ENCODE data around the gene GPR180. TPM values are rescaled to one million over a fixed set of nuclear protein-coding genes. Genes with fewer than 3 reads are reported as not detected.

GPR180 gene
- total RNA-seq, 2 experiments from 2014 or later = 5.3 to 5.4 TPM

DNA sequence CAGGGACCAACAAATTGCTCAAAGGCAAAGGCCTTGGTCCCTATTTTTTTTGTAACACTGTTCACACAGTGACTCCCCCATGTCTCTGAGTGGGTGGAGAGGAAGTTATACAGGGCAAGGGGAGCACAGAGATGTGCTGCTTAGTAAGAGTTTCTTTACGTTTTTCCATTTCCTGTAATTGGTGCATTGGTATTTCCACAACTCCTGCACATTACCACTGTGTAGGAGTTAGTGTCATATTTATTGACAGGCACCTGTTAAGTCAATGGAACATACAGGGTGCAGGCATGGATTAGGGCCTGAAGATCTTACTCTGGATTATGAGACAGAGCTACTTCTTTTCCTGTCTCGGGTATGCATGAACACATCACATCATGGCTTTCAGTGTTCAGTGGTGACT lies 65.5 kb downstream of the GPR180 start:
- H3K36me3 Mint-ChIP-seq = no peaks in the 10 kb centered on the region
- H3K4me1 Mint-ChIP-seq = peaks cover 16% of the 10 kb centered on the region
- no peak overlapping the region for H3K27ac Mint-ChIP-seq
- H3K27me3 Mint-ChIP-seq = peaks cover 22% of the 10 kb centered on the region
- no peak for DNase-seq
- ATAC-seq (ENCODE audit: low read depth) = no peak
- POLR2A ChIA-PET = no interaction called here
- no peaks in the 10 kb centered on the region for H3K9me3 Mint-ChIP-seq
- H3K4me3 Mint-ChIP-seq = no peak overlapping the region

DNA sequence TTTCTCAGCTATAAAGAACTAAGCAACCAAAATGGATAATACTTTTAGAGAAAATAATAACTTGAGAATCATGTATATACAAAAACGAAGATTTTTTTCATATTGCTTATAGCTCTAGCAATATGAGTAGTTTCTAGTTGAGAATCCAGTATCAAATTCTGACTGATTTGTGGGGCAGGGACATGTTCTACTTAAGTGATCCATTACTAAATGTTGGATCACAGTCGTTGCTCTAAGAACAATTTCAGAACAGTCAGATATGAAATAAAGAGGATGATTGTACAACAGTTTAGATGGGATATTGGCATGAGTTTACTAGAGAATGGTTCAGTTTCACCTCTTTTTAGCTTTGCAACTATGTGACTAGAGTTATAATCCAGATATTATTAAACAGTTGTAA lies 70.7 kb downstream of the GPR180 start:
- H3K4me3 Mint-ChIP-seq = no peak overlapping the region
- peaks cover 6% of the 10 kb centered on the region for H3K4me1 Mint-ChIP-seq
- no peaks in the 10 kb centered on the region for H3K9me3 Mint-ChIP-seq
- ATAC-seq (ENCODE audit: low read depth) (no peak), DNase-seq (no peak)
- POLR2A ChIA-PET = no interaction called here
- no peaks in the 10 kb centered on the region for H3K36me3 Mint-ChIP-seq
- H3K27me3 Mint-ChIP-seq = peaks cover 17% of the 10 kb centered on the region
- H3K27ac Mint-ChIP-seq = no peak overlapping the region

DNA sequence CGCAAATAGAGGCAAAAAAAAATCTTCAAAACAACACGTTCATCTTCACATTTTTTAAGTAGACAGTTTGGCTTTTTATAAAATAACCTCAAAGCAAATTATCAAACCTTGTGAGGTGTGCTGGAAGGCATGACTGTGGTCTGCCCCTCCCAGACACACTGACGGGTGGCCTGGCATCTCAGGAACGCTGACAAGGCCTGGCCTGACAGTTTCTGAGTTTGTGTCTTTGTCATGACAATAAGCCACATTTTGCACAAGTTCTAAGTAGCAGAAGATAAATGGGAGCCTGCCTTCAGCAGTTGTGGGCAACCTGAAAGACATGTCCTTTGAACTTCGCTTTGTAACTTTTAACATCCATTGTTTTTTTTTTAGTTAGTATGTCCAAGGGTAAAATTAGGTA lies 72.2 kb downstream of the GPR180 start:
- no peaks in the 10 kb centered on the region for H3K36me3 Mint-ChIP-seq
- no peak overlapping the region for H3K4me3 Mint-ChIP-seq
- no peak for DNase-seq
- POLR2A ChIA-PET = no interaction called here
- no peak overlapping the region for H3K27ac Mint-ChIP-seq
- no peaks in the 10 kb centered on the region for H3K9me3 Mint-ChIP-seq
- peaks cover 17% of the 10 kb centered on the region for H3K27me3 Mint-ChIP-seq
- ATAC-seq (ENCODE audit: low read depth) = no peak
- H3K4me1 Mint-ChIP-seq = peaks cover 1% of the 10 kb centered on the region

DNA sequence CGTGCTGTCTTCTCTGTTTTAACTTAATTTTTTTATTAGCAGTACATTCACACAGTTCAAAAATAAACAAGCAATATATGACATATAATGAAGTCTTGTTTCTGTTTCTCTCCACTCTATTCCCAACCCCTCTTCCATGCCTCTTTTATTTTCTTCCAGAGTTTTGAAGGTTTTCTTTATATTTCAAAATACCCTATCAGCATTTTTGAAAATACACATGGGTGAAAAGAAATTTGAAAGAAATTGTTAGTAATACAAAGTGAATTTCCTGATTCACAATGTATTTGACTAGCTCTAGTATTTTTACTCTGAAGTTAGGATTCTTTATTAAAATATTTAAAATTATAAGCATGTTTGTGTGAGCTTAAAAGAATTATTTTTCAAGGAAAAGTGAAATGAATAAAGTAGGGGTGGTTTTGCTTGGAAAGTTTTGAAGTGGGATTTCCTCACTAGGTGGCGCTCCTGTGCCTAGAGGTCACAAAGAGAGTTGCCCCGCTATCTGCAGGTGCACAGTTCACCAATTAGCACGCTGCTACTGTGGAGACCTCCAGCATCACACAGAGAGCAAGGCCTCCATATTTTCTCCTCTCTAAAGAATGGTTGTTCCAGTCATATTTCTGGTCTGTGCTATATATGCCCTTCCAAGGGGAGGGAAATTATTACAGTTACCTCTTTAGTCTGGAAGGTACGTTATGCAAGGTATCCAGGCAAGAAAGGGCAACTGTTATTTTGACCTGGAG lies 73.1 kb downstream of the GPR180 start:
- Mint-ChIP-seq H3K9me3 (no peaks in the 10 kb centered on the region), H3K36me3 (no peaks in the 10 kb centered on the region), H3K4me3 (no peak overlapping the region), H3K27ac (no peak overlapping the region), H3K27me3 (peaks cover 17% of the 10 kb centered on the region), H3K4me1 (peaks cover 1% of the 10 kb centered on the region)
- ATAC-seq (ENCODE audit: low read depth) (no peak), DNase-seq (no peak)
- POLR2A ChIA-PET = no interaction called here

DNA sequence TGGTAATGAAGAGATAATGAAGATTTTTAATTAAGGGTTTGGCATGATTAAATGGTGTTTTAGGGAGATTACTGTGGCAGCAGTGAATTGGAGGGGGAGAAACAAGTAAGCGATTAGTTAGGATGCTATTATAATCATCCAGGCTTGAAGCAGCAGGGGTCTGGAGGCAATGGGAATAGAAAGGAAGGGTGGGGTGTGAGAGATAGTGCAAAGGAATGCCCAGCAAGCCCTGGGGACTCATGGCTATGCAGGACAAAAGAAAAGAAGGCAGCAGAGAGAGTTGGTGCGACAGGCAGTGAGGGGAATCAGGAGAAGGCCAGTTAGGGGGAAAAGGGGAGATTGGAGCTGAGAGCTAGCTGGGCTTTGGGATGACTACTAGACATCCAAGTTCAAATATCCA lies 76.1 kb downstream of the GPR180 start:
- Mint-ChIP-seq H3K27me3 (peaks cover 13% of the 10 kb centered on the region), H3K4me3 (no peak overlapping the region), H3K27ac (no peak overlapping the region), H3K36me3 (no peaks in the 10 kb centered on the region), H3K4me1 (peaks cover 1% of the 10 kb centered on the region), H3K9me3 (no peaks in the 10 kb centered on the region)
- DNase-seq (no peak), ATAC-seq (ENCODE audit: low read depth) (no peak)
- POLR2A ChIA-PET = no interaction called here

DNA sequence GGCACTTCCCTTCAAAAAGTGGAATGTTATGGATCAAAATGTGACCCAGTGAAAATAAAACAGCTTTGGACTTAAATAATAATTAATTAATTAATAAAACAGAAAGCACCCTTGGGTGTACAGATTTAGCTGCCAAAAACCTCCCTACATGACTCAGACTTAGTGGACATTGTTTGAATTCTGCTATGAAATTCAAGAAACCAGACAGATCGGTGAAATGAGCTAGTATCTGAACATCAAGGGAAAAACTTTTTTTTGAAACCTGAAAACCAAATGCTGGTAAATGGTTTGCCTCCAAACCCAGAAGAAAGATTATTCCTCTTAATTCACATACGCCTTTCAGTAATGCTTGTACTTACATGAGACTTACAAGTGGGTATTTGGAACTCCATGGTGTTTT lies 77.2 kb downstream of the GPR180 start:
- Mint-ChIP-seq H3K4me3 (no peak overlapping the region), H3K9me3 (no peaks in the 10 kb centered on the region), H3K36me3 (no peaks in the 10 kb centered on the region), H3K27ac (no peak overlapping the region), H3K27me3 (peaks cover 15% of the 10 kb centered on the region), H3K4me1 (peaks cover 1% of the 10 kb centered on the region)
- no peak for DNase-seq
- POLR2A ChIA-PET = no interaction called here
- no peak for ATAC-seq (ENCODE audit: low read depth)

DNA sequence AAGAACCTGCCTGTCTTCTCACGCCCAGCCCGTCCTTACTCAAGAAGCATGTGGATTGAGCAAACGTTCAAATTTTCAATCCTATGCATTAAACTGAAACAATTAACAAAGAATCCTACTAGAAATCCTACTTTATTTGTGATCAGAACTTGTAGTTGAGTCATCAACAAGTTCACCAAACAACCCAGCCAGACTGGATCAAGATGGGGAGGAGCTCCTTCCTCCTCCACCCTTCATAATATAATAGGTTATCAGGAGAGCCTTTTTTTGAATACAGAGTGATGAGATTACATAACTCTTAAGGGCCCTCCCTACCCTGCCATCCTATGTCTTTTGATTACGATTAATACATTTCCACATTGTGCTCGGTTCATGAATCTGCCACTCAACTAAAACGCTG lies 78.0 kb downstream of the GPR180 start:
- POLR2A ChIA-PET = no interaction called here
- no peaks in the 10 kb centered on the region for H3K36me3 Mint-ChIP-seq
- ATAC-seq (ENCODE audit: low read depth) (no peak), DNase-seq (no peak)
- H3K27me3 Mint-ChIP-seq = peaks cover 15% of the 10 kb centered on the region
- no peaks in the 10 kb centered on the region for H3K4me1 Mint-ChIP-seq
- no peaks in the 10 kb centered on the region for H3K9me3 Mint-ChIP-seq
- no peak overlapping the region for H3K4me3 Mint-ChIP-seq
- no peak overlapping the region for H3K27ac Mint-ChIP-seq

DNA sequence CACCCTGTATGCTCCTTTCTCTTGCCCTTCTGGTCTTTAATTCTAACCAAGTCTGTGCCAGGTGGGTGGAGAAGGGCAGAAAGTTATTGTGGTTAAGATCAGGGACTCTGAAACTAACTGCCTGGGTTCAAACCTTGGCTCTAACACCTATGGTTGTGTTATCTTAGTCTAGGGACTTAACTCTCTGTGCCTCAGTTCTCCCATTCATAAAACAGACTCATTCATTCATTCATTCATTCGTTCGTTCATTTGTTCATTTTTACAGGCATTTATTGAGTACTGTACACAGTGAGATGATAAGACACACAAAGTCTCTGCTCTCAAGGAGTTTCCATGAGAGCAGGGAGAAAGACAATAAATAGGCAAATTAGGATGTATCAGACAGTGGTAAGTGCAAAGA lies 80.6 kb downstream of the GPR180 start:
- no peak overlapping the region for H3K27ac Mint-ChIP-seq
- H3K9me3 Mint-ChIP-seq = no peaks in the 10 kb centered on the region
- POLR2A ChIA-PET = no interaction called here
- H3K27me3 Mint-ChIP-seq = peaks cover 3% of the 10 kb centered on the region
- H3K4me3 Mint-ChIP-seq = no peak overlapping the region
- DNase-seq (no peak), ATAC-seq (ENCODE audit: low read depth) (no peak)
- no peaks in the 10 kb centered on the region for H3K4me1 Mint-ChIP-seq
- no peaks in the 10 kb centered on the region for H3K36me3 Mint-ChIP-seq

DNA sequence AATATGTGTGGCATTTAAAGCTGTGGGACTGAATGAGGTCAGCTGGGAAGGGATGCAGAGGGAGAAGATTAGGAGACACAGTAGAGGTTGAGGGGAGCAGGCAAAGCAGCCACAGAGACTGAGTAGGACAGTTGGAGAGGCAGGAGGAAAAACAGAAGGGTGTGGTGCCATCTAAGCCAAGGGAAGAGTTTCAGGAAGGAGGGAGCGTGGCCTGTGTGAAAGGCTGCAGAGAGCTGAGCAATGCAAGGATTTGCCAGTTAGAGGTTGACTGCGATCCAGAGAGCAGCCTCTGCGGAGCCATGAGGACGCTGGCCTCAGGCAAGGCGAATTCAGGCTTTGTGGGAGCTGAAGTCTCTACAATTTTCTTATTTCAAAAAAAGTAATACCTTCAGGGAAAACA lies 81.8 kb downstream of the GPR180 start:
- H3K4me3 Mint-ChIP-seq = no peak overlapping the region
- POLR2A ChIA-PET = no interaction called here

More for the DNA sequence above, 81.8 kb downstream of the GPR180 start:
- ATAC-seq (ENCODE audit: low read depth) (no peak), DNase-seq (no peak)
- no peak overlapping the region for H3K27ac Mint-ChIP-seq
- peaks cover 6% of the 10 kb centered on the region for H3K27me3 Mint-ChIP-seq
- no peaks in the 10 kb centered on the region for H3K9me3 Mint-ChIP-seq
- H3K4me1 Mint-ChIP-seq = no peaks in the 10 kb centered on the region
- no peaks in the 10 kb centered on the region for H3K36me3 Mint-ChIP-seq

Other genes starting within 250 kb of the GPR180 start
- gene DCT, start 122.2 kb upstream of the GPR180 start, total RNA-seq = under 1 TPM; 0.26 to 0.33 TPM
- gene TGDS, start 5.7 kb upstream of the GPR180 start, total RNA-seq = 10 to 100 TPM; 18.3 to 19.6 TPM
- gene SOX21, start 110.7 kb downstream of the GPR180 start, total RNA-seq = not detected

Data from activated naive CD8-positive, alpha-beta T cell treated with anti-CD3 and anti-CD28 coated beads, Interleukin-2, amount 10 ng/mL, durations not matched to agents 7 days and 5 days (primary cell).